SK-N-SH (cell line): Measurements from ENCODE around the gene GNB1L. TPM values are rescaled to one million over a fixed set of nuclear protein-coding genes. Genes with fewer than 3 reads are reported as not detected.
A peak's percentile ranks its signal among the peaks of the same experiment; 100 is the strongest.

Experiments
- CTCF ChIA-PET: fragments of 300-600, 350-600 bp; formaldehyde crosslinking; extraction: SDS; loops from one replicate; lab custom pipeline; 2021; lab: Yijun Ruan, JAX
- POLR2A ChIA-PET: fragments of 350-600 bp; sonication (Branson Sonifier 250); formaldehyde crosslinking; extraction: SDS; loops from one replicate; lab custom pipeline; 2020; ENCODE audit warnings: antibody characterized with exemption, inconsistent platforms; lab: Yijun Ruan, JAX
- DNase-seq: peaks from one replicate; pipeline ENCODE4 v3.0.0; 2012
- H2AFZ ChIP-seq: fragments of 200-600 bp; sonication (generic); 2 replicates; pipeline ENCODE4 v1.8.1; 2016; ENCODE audit warnings: antibody characterized with exemption, mild to moderate bottlenecking, low read depth
- H3F3A ChIP-seq: fragments of 200-600 bp; sonication (generic); replicated peaks from 2 replicates; pipeline ENCODE3; 2016; ENCODE audit warnings: antibody characterized with exemption, mild to moderate bottlenecking; ENCODE audit not compliant: insufficient read depth
- H3K27ac ChIP-seq, 2 experiments: fragments of 200-500 bp in 1 of 2; fragments of 200-600 bp in 1 of 2; sonication (Bioruptor generic) in 1 of 2; sonication (generic), shearing (Covaris generic) in 1 of 2; 2 replicates each; pipeline versions ENCODE4 v1.5.1 to v1.6.1; 2014 to 2016; ENCODE audit warnings: low read depth in 2 of 2, inconsistent platforms in 1 of 2, low read length in 1 of 2, mild to moderate bottlenecking in 1 of 2, mixed read lengths in 1 of 2
- H3K27me3 ChIP-seq: fragments of 200-600 bp; sonication (generic), shearing (Covaris generic); 2 replicates; pipeline ENCODE4 v1.6.1; 2016; ENCODE audit warnings: mixed run types; ENCODE audit not compliant: insufficient read depth
- H3K36me3 ChIP-seq, 2 experiments: fragments of 200-500 bp in 1 of 2; fragments of 200-600 bp in 1 of 2; sonication (Bioruptor generic) in 1 of 2; sonication (generic) in 1 of 2; replicated peaks in 1 of 2; 2 replicates each; pipeline versions ENCODE3 to v1.5.1; 2014 to 2016; ENCODE audit warnings: low read length in 1 of 2, mild to moderate bottlenecking in 1 of 2; ENCODE audit not compliant: insufficient read depth in 2 of 2, control insufficient read depth in 1 of 2
- H3K4me1 ChIP-seq, 2 experiments: fragments of 200-500 bp in 1 of 2; fragments of 200-600 bp in 1 of 2; sonication (Bioruptor generic) in 1 of 2; sonication (generic), shearing (Covaris generic) in 1 of 2; 2 replicates each; pipeline versions ENCODE4 v1.5.1 to v1.6.1; 2014 to 2016; ENCODE audit warnings: low read depth in 1 of 2, low read length in 1 of 2, mixed run types in 1 of 2; ENCODE audit not compliant: insufficient read depth in 2 of 2, control insufficient read depth in 1 of 2
- H3K4me2 ChIP-seq: fragments of 200-600 bp; sonication (generic), shearing (Covaris generic); 2 replicates; pipeline ENCODE4 v1.6.1; 2017; ENCODE audit warnings: mixed run types
- H3K4me3 ChIP-seq, 2 experiments: fragments of 200-500 bp in 1 of 2; fragments of 200-600 bp in 1 of 2; sonication (Bioruptor generic) in 1 of 2; sonication (generic), shearing (Covaris generic) in 1 of 2; 2 replicates each; pipeline versions ENCODE4 v1.5.1 to v1.8.1; 2014 to 2016; ENCODE audit warnings: low read depth in 2 of 2, inconsistent platforms in 1 of 2, low read length in 1 of 2, mild to moderate bottlenecking in 1 of 2, mixed read lengths in 1 of 2, moderate library complexity in 1 of 2
- H3K79me2 ChIP-seq: fragments of 200-600 bp; sonication (generic); 2 replicates; pipeline ENCODE4 v1.8.1; 2017; ENCODE audit warnings: mild to moderate bottlenecking; ENCODE audit not compliant: insufficient read depth
- H3K9ac ChIP-seq: fragments of 200-600 bp; sonication (generic); 2 replicates; pipeline ENCODE4 v1.6.1; 2017; ENCODE audit warnings: mixed run types
- H3K9me2 ChIP-seq: fragments of 200-600 bp; sonication (generic); 2 replicates; pipeline ENCODE4 v1.6.1; 2017; ENCODE audit warnings: mixed run types
- H3K9me3 ChIP-seq: fragments of 200-600 bp; sonication (generic); 2 replicates; pipeline ENCODE4 v1.6.1; 2017; ENCODE audit warnings: mixed run types, mild to moderate bottlenecking, moderate library complexity
- H4K20me1 ChIP-seq: fragments of 200-600 bp; sonication (generic); 2 replicates; pipeline ENCODE4 v1.6.1; 2017; ENCODE audit warnings: mild to moderate bottlenecking, mixed run types; ENCODE audit not compliant: insufficient read depth
- EZH2phosphoT487 ChIP-seq: fragments of 200-600 bp; sonication (generic); IDR thresholded peaks from 2 replicates; pipeline ENCODE4 v1.6.1; 2017; ENCODE audit warnings: low read depth, mixed run types, mild to moderate bottlenecking, antibody characterized with exemption, moderate library complexity, borderline replicate concordance
- GABPA ChIP-seq: IDR thresholded peaks from 2 replicates; pipeline ENCODE4 v1.4.0; 2012; ENCODE audit warnings: low read depth, mild to moderate bottlenecking
- MAX ChIP-seq: IDR thresholded peaks from 2 replicates; pipeline ENCODE4 v1.4.0; 2012; ENCODE audit warnings: low read depth
- MXI1 ChIP-seq: IDR thresholded peaks from 2 replicates; pipeline ENCODE4 v1.6.1; 2012; ENCODE audit warnings: mild to moderate bottlenecking, low read depth, low read length, improper control_type of control experiment
- PBX3 ChIP-seq: IDR thresholded peaks from 2 replicates; pipeline ENCODE4; 2012
- WGBS: methylation state at CpG from one replicate; pipeline ENCODE4 v1.1.6; 2017; ENCODE audit warnings: low lambda C conversion rate; 5-methylcytosine and 5-hydroxymethylcytosine counted together
- polyA plus RNA-seq, 3 experiments: library from polyadenylated mRNA; depleted of rRNA; stranded (reverse); fragments of >200 nt; gene quantifications; 2 replicates each; pipeline ENCODE4 v1.2.3, GENCODE V29; 2012
- TF ChIP-seq, protein P1 (sequence below): fragments of 200-600 bp; sonication (generic); IDR thresholded peaks from 2 replicates; pipeline ENCODE4 v1.6.1; 2017; ENCODE audit warnings: antibody characterized with exemption, mild to moderate bottlenecking, moderate library complexity

Gene GNB1L
- polyA plus RNA-seq, 1 of the 3 experiments (the other 2 are of a cell fraction) = 5.9 TPM

DNA sequence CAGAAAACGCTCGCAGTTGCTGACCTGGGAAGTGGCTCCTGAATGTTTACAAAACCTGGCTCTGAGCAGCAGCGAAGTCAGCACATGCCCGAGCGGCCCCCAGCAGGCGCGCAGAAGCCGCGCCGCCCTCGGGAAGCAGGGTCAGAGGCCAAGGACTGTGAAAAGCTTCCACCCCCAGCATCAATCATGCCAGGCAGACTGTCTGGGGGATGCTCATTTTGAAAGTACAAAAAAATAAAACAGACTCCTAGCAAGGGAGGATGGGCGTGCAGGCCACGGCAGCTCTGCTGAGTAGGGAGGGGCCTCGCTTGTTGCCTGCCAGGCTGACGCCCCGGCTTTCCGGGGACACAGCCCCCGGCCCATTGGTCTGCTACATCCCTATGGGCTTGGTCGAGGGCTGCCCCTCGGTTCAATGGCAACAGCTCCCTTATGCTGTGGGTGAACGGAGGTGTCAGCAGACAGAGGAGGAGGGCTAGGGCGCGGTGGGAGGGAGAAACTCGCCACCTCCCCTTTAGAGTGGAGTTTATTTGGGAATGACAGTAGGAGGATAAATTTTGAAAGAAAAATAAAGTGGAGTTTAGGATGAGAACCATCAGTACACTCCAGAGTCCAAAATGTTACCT is 37.7 kb upstream of the GNB1L start:
- POLR2A ChIA-PET = interaction anchor here (0.6 to 1.5 kb wide), 3 partner anchors 12 to 228 kb away, joined by 3 to 5 read pairs (median 4); no protein-coding TSS in a partner anchor

More for the DNA sequence above, 37.7 kb upstream of the GNB1L start:
- H3K9me3 ChIP-seq = no peaks in the 10 kb centered on the region
- H3F3A ChIP-seq = peaks cover 8% of the 10 kb centered on the region
- H3K36me3 ChIP-seq = peaks cover 0 to 2% of the 10 kb centered on the region in 2 experiments
- TF ChIP-seq PBX3 (peak; percentile 21; the same call in 1 of the 2 replicates), EZH2phosphoT487 (no peak), GABPA (no peak), MAX (0 out of 2 replicates have a peak, but pooled peaks have one; percentile 9), MXI1 (peak; percentile 1; the same call in 1 of the 2 replicates)
- TF ChIP-seq, protein P1, sequence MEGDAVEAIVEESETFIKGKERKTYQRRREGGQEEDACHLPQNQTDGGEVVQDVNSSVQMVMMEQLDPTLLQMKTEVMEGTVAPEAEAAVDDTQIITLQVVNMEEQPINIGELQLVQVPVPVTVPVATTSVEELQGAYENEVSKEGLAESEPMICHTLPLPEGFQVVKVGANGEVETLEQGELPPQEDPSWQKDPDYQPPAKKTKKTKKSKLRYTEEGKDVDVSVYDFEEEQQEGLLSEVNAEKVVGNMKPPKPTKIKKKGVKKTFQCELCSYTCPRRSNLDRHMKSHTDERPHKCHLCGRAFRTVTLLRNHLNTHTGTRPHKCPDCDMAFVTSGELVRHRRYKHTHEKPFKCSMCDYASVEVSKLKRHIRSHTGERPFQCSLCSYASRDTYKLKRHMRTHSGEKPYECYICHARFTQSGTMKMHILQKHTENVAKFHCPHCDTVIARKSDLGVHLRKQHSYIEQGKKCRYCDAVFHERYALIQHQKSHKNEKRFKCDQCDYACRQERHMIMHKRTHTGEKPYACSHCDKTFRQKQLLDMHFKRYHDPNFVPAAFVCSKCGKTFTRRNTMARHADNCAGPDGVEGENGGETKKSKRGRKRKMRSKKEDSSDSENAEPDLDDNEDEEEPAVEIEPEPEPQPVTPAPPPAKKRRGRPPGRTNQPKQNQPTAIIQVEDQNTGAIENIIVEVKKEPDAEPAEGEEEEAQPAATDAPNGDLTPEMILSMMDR = no peak
- no peaks in the 10 kb centered on the region for H3K27me3 ChIP-seq
- peak; percentile 79 for DNase-seq
- no peaks in the 10 kb centered on the region for H3K79me2 ChIP-seq
- no peak overlapping the region for H3K4me3 ChIP-seq
- H4K20me1 ChIP-seq = no peaks in the 10 kb centered on the region
- peak overlapping the region; percentile 60; the same call in 1 of the 2 replicates for H2AFZ ChIP-seq
- H3K27ac ChIP-seq = peak overlapping the region; percentile 72 to 98
- H3K9ac ChIP-seq = peak overlapping the region; percentile 48; the same call in 1 of the 2 replicates
- H3K4me2 ChIP-seq = peak overlapping the region; percentile 57; the same call in 1 of the 2 replicates
- H3K4me1 ChIP-seq = peaks cover 34 to 51% of the 10 kb centered on the region in 2 experiments
- no peaks in the 10 kb centered on the region for H3K9me2 ChIP-seq
- CTCF ChIA-PET = interaction anchor here (0.6 to 4.5 kb wide), 9 partner anchors 10 to 1000 kb away, joined by 3 to 43 read pairs (median 6); no protein-coding TSS in a partner anchor
- WGBS = 59% methylated on average over 20 of the region's 24 CpGs
